Progenitor cell of endocrine pancreas (in vitro differentiated cells): Measurements from ENCODE around the gene LDLRAD2. TPM values are rescaled to one million over a fixed set of nuclear protein-coding genes. Genes with fewer than 3 reads are reported as not detected.

Source experiments
- DNase-seq: peaks from one replicate; pipeline ENCODE4 v3.0.0; 2021; ENCODE audit warnings: low spot score; ENCODE audit not compliant: unreplicated experiment
- H3K27ac Mint-ChIP-seq: 2 replicates; pipeline ENCODE4 v1.8.0; 2021; ENCODE audit warnings: mild to moderate bottlenecking, moderate library complexity, mixed read lengths
- H3K27me3 Mint-ChIP-seq: 2 replicates; pipeline ENCODE4 v1.8.0; 2021; ENCODE audit warnings: mixed read lengths
- H3K36me3 Mint-ChIP-seq: 2 replicates; pipeline ENCODE4 v1.8.0; 2022; ENCODE audit warnings: mixed read lengths; ENCODE audit not compliant: insufficient read depth
- H3K4me1 Mint-ChIP-seq: 2 replicates; pipeline ENCODE4 v1.8.0; 2021; ENCODE audit warnings: low read depth, mixed read lengths
- H3K4me3 Mint-ChIP-seq: 2 replicates; pipeline ENCODE4 v1.8.0; 2021; ENCODE audit warnings: low read depth, mild to moderate bottlenecking, moderate library complexity, mixed read lengths
- H3K9me3 Mint-ChIP-seq: 2 replicates; pipeline ENCODE4 v1.8.0; 2021; ENCODE audit warnings: low read depth, mixed read lengths
- total RNA-seq: library from RNA; stranded (reverse); gene quantifications from 2 replicates; pipeline ENCODE4 v1.2.1, GENCODE V29; 2021
- TF ChIP-seq, protein P1 (sequence below): fragments of 200-600 bp; sonication (generic); IDR thresholded peaks from one replicate; pipeline ENCODE4 v1.5.0; 2021; ENCODE audit warnings: antibody characterized with exemption, mild to moderate bottlenecking; ENCODE audit not compliant: unreplicated experiment

LDLRAD2 gene
- total RNA-seq, 1 donor from 2014 or later, result 0.77 TPM

DNA sequence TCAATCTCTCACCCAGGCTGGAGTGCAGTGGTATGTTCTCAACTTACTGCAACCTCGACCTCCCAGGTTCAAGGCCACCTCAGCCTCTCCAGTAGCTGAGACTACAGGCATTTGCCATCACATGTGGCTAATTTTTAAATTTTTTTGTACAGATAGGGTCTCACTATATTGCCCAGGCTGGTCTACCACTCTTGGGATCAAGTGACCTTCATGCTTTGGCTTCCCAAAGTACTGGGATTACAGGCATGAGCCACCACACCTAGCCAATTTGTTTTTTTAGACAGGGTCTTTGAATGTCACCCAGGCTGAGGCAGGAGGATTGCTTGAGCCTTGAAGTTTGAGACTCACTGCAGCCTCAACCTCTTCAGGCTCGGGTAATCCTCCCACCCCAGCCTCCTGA, 19.0 kb upstream of the LDLRAD2 start:
- TF ChIP-seq, protein P1, sequence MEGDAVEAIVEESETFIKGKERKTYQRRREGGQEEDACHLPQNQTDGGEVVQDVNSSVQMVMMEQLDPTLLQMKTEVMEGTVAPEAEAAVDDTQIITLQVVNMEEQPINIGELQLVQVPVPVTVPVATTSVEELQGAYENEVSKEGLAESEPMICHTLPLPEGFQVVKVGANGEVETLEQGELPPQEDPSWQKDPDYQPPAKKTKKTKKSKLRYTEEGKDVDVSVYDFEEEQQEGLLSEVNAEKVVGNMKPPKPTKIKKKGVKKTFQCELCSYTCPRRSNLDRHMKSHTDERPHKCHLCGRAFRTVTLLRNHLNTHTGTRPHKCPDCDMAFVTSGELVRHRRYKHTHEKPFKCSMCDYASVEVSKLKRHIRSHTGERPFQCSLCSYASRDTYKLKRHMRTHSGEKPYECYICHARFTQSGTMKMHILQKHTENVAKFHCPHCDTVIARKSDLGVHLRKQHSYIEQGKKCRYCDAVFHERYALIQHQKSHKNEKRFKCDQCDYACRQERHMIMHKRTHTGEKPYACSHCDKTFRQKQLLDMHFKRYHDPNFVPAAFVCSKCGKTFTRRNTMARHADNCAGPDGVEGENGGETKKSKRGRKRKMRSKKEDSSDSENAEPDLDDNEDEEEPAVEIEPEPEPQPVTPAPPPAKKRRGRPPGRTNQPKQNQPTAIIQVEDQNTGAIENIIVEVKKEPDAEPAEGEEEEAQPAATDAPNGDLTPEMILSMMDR, result no peak
- Mint-ChIP-seq H3K9me3 (peaks cover 6% of the 10 kb centered on the region), H3K36me3 (no peaks in the 10 kb centered on the region), H3K4me1 (peaks cover 6% of the 10 kb centered on the region), H3K27me3 (no peaks in the 10 kb centered on the region), H3K27ac (no peak overlapping the region), H3K4me3 (no peak overlapping the region)
- DNase-seq, result no peak

- H3K4me3 Mint-ChIP-seq, result no peak overlapping the region
- H3K36me3 Mint-ChIP-seq, result no peaks in the 10 kb centered on the region
- no peak overlapping the region for H3K27ac Mint-ChIP-seq
- H3K9me3 Mint-ChIP-seq, result peaks cover 6% of the 10 kb centered on the region
- no peak for DNase-seq
- TF ChIP-seq, protein P1, result no peak
- H3K4me1 Mint-ChIP-seq, result peaks cover 4% of the 10 kb centered on the region
- no peaks in the 10 kb centered on the region for H3K27me3 Mint-ChIP-seq
These were observed 17.4 kb upstream of the LDLRAD2 start for GRCh38 chr1:21794656-21795055.

DNA sequence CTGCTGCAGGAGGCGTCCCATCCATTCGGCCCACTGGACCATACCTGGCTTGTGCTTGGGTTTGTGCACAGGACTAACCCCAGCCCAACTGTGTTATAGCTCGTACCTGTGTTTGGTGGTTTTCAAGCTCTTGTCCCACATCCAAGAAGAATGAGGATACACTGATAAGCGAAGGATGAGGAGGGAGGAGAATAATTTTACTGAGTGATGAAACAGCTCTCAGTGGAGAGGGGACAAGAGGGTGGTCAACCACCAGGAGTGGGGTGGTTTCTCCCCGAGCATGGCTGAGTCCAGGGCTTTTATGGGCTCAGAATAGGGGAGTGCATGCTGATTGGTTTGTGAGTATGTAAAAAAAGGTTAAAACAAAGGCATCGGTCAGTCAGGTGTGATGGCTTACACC, 17.0 kb upstream of the LDLRAD2 start:
- no peak for DNase-seq
- no peaks in the 10 kb centered on the region for H3K27me3 Mint-ChIP-seq
- peaks cover 6% of the 10 kb centered on the region for H3K9me3 Mint-ChIP-seq
- no peak overlapping the region for H3K4me3 Mint-ChIP-seq
- H3K27ac Mint-ChIP-seq, result no peak overlapping the region
- H3K36me3 Mint-ChIP-seq, result no peaks in the 10 kb centered on the region
- TF ChIP-seq, protein P1, result no peak
- H3K4me1 Mint-ChIP-seq, result peaks cover under 1% of the 10 kb centered on the region

DNA sequence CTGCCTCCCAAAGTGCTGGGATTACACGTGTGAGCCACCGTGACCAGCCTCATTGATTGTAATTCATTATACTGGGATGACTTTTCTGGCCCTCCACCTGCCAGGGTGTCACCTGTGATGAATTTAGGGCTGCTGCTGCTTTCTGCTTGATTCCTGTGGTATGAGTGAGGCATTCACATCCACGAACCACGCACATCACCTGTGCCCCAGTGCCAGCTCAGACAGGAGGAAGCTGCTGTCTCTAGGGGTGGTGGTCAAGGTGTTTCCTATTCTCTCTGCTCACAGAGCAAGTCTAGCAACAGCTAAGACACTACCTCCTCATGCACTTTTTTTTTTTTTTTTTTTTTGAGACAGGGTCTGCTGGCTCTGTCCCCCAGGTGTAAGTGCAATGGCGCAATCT, 12.3 kb upstream of the LDLRAD2 start:
- TF ChIP-seq, protein P1, result no peak
- no peak for DNase-seq
- no peaks in the 10 kb centered on the region for H3K36me3 Mint-ChIP-seq
- H3K27ac Mint-ChIP-seq, result peak overlapping the region; percentile 41
- H3K4me3 Mint-ChIP-seq, result no peak overlapping the region
- H3K27me3 Mint-ChIP-seq, result no peaks in the 10 kb centered on the region
- no peaks in the 10 kb centered on the region for H3K4me1 Mint-ChIP-seq
- peaks cover 5% of the 10 kb centered on the region for H3K9me3 Mint-ChIP-seq

- no peak overlapping the region for H3K4me3 Mint-ChIP-seq
- no peaks in the 10 kb centered on the region for H3K36me3 Mint-ChIP-seq
- H3K27me3 Mint-ChIP-seq, result no peaks in the 10 kb centered on the region
- H3K9me3 Mint-ChIP-seq, result no peaks in the 10 kb centered on the region
- DNase-seq, result no peak
- H3K27ac Mint-ChIP-seq, result no peak overlapping the region
- TF ChIP-seq, protein P1, result no peak
- no peaks in the 10 kb centered on the region for H3K4me1 Mint-ChIP-seq
These were observed 11.0 kb upstream of the LDLRAD2 start for GRCh38 chr1:21801100-21801499.

- Mint-ChIP-seq H3K4me3 (no peak overlapping the region), H3K9me3 (no peaks in the 10 kb centered on the region), H3K27ac (no peak overlapping the region), H3K27me3 (no peaks in the 10 kb centered on the region), H3K36me3 (no peaks in the 10 kb centered on the region), H3K4me1 (no peaks in the 10 kb centered on the region)
- DNase-seq, result no peak
- TF ChIP-seq, protein P1, result no peak
These were observed 7.5 kb upstream of the LDLRAD2 start for GRCh38 chr1:21804536-21804935.
